Measurements from ENCODE around the gene PARD3.

PARD3 gene

GRCh38 chr10:34801097-34801733 is 13.9 kb downstream of the PARD3 start:
- TF ChIP-seq, protein P1, sequence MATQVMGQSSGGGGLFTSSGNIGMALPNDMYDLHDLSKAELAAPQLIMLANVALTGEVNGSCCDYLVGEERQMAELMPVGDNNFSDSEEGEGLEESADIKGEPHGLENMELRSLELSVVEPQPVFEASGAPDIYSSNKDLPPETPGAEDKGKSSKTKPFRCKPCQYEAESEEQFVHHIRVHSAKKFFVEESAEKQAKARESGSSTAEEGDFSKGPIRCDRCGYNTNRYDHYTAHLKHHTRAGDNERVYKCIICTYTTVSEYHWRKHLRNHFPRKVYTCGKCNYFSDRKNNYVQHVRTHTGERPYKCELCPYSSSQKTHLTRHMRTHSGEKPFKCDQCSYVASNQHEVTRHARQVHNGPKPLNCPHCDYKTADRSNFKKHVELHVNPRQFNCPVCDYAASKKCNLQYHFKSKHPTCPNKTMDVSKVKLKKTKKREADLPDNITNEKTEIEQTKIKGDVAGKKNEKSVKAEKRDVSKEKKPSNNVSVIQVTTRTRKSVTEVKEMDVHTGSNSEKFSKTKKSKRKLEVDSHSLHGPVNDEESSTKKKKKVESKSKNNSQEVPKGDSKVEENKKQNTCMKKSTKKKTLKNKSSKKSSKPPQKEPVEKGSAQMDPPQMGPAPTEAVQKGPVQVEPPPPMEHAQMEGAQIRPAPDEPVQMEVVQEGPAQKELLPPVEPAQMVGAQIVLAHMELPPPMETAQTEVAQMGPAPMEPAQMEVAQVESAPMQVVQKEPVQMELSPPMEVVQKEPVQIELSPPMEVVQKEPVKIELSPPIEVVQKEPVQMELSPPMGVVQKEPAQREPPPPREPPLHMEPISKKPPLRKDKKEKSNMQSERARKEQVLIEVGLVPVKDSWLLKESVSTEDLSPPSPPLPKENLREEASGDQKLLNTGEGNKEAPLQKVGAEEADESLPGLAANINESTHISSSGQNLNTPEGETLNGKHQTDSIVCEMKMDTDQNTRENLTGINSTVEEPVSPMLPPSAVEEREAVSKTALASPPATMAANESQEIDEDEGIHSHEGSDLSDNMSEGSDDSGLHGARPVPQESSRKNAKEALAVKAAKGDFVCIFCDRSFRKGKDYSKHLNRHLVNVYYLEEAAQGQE (IDR thresholded peaks at IDR 0.05; ENCODE audit: insufficient read depth in 1 of 2, low read depth in 2 of 2, low read length in 2 of 2), result no peak
- no peak for TF ChIP-seq SIN3A (IDR thresholded peaks at IDR 0.05; ENCODE audit: borderline replicate concordance, insufficient read depth, low read length)
- TF ChIP-seq FOXP2 (optimal IDR thresholded peaks at IDR 0.05; ENCODE audit: borderline replicate concordance, extremely low read depth, extremely low read length, insufficient read depth), result no peak
- TF ChIP-seq POLR2AphosphoS5 (IDR thresholded peaks at IDR 0.05; ENCODE audit: low read depth, low read length), result no peak
- no peak for TF ChIP-seq TAF1 (IDR thresholded peaks at IDR 0.05; ENCODE audit: borderline replicate concordance, insufficient read depth, low read length)

DNA sequence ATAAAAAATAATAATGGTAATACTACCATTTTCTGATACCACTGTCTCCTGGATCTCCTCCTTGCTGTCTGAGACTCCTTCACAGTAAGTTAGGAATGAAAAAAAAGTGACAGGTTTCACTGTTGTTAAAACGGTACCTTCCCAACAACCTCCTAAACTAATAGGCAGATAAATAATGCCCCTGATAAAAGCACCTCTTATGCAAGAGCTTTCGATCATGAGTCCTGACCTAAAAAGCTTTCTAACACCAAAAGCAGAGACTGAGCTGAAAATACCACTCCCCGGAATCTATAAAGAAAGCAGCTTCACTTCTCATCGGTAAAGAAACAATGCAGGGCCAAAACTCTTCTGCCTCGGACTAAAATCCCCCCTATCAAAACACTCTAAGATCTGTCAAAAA is 14.5 kb downstream of the PARD3 start:
- TF ChIP-seq POLR2AphosphoS5 (IDR thresholded peaks at IDR 0.05; ENCODE audit: low read depth, low read length), result no peak
- no peak for TF ChIP-seq FOXP2 (optimal IDR thresholded peaks at IDR 0.05; ENCODE audit: borderline replicate concordance, extremely low read depth, extremely low read length, insufficient read depth)
- TF ChIP-seq, protein P1 (IDR thresholded peaks at IDR 0.05; ENCODE audit: insufficient read depth in 1 of 2, low read depth in 2 of 2, low read length in 2 of 2), result no peak
- no peak for TF ChIP-seq TAF1 (IDR thresholded peaks at IDR 0.05; ENCODE audit: borderline replicate concordance, insufficient read depth, low read length)
- TF ChIP-seq SIN3A (IDR thresholded peaks at IDR 0.05; ENCODE audit: borderline replicate concordance, insufficient read depth, low read length), result no peak

DNA sequence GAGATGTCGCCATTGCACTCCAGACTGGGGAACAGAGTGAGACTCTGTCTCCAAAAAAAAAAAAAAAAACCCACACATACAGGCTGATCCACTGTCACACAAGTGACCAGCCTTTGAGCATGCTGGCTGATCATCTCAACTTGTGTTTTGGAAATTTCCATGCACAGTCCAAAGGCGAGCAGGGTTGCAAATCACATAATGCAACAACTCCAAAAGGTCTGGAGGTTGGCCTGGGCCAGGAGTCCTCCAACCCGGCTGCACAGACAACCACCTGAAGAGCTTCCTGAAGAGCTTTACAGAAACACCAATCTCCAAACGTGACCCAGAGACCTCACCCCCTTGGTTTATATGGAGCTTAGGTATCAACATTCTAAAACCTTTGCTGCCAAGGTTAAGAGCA is 16.4 kb downstream of the PARD3 start:
- no peak for TF ChIP-seq TAF1 (IDR thresholded peaks at IDR 0.05; ENCODE audit: borderline replicate concordance, insufficient read depth, low read length)
- no peak for TF ChIP-seq POLR2AphosphoS5 (IDR thresholded peaks at IDR 0.05; ENCODE audit: low read depth, low read length)
- TF ChIP-seq FOXP2 (optimal IDR thresholded peaks at IDR 0.05; ENCODE audit: borderline replicate concordance, extremely low read depth, extremely low read length, insufficient read depth), result no peak
- TF ChIP-seq, protein P1 (IDR thresholded peaks at IDR 0.05; ENCODE audit: insufficient read depth in 1 of 2, low read depth in 2 of 2, low read length in 2 of 2), result no peak
- TF ChIP-seq SIN3A (IDR thresholded peaks at IDR 0.05; ENCODE audit: borderline replicate concordance, insufficient read depth, low read length), result no peak

- TF ChIP-seq TAF1 (IDR thresholded peaks at IDR 0.05; ENCODE audit: borderline replicate concordance, insufficient read depth, low read length) (no peak), POLR2AphosphoS5 (IDR thresholded peaks at IDR 0.05; ENCODE audit: low read depth, low read length) (no peak)
- TF ChIP-seq, protein P1 (IDR thresholded peaks at IDR 0.05; ENCODE audit: insufficient read depth in 1 of 2, low read depth in 2 of 2, low read length in 2 of 2), result no peak
These were observed 17.9 kb downstream of the PARD3 start for GRCh38 chr10:34797155-34797554.

DNA sequence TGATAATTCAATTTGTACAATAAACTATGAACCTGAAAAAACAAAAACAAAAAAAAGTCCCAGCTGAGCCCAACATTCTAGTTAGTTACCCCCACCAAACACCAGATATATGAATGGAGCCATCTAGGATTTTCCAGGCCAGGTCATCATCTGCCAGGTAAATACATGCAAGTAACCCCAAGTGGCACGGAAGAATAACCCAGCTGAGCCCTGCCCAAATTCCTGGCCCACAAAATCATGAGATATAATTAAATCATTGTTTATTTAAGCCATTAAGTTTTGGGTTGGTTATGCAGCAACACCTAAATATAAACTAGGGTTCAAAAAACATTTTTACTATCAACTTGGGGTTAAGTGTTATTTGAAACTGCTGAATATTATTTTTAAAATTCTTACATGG is 19.0 kb downstream of the PARD3 start:
- TF ChIP-seq, protein P1 (IDR thresholded peaks at IDR 0.05; ENCODE audit: insufficient read depth in 1 of 2, low read depth in 2 of 2, low read length in 2 of 2), result no peak
- TF ChIP-seq FOXP2 (optimal IDR thresholded peaks at IDR 0.05; ENCODE audit: borderline replicate concordance, extremely low read depth, extremely low read length, insufficient read depth), result no peak
- TF ChIP-seq SIN3A (IDR thresholded peaks at IDR 0.05; ENCODE audit: borderline replicate concordance, insufficient read depth, low read length), result no peak
- no peak for TF ChIP-seq TAF1 (IDR thresholded peaks at IDR 0.05; ENCODE audit: borderline replicate concordance, insufficient read depth, low read length)
- no peak for TF ChIP-seq POLR2AphosphoS5 (IDR thresholded peaks at IDR 0.05; ENCODE audit: low read depth, low read length)
